Activated CD4-positive, alpha-beta T cell treated with anti-CD3 and anti-CD28 coated beads, Interleukin-2, amount 10 ng/mL, durations not matched to agents 24 days and 14 days (primary cell): ENCODE measurements around the gene OR11H6. TPM values are rescaled to one million over a fixed set of nuclear protein-coding genes. Genes with fewer than 3 reads are reported as not detected.
"Not testable (repeated sequence)": the region's sequence is repeated elsewhere in the genome, so short reads cannot be mapped to it uniquely, and the experiment has no call there.

ENCODE experiments used
- DNase-seq: peaks from one replicate; pipeline ENCODE4 v3.0.0; 2022
- H3K27ac Mint-ChIP-seq: one replicate; pipeline ENCODE4 v1.8.0; 2022; ENCODE audit warnings: mild to moderate bottlenecking, mixed read lengths
- H3K27me3 Mint-ChIP-seq: one replicate; pipeline ENCODE4 v1.8.0; 2022; ENCODE audit warnings: mixed read lengths
- H3K36me3 Mint-ChIP-seq: one replicate; pipeline ENCODE4 v1.8.0; 2022; ENCODE audit warnings: low read depth, mild to moderate bottlenecking, mixed read lengths
- H3K4me1 Mint-ChIP-seq: one replicate; pipeline ENCODE4 v1.8.0; 2021; ENCODE audit warnings: mixed read lengths
- H3K4me3 Mint-ChIP-seq: one replicate; pipeline ENCODE4 v1.8.0; 2022; ENCODE audit warnings: mild to moderate bottlenecking, moderate library complexity, mixed read lengths
- H3K9me3 Mint-ChIP-seq: one replicate; pipeline ENCODE4 v1.8.0; 2021; ENCODE audit warnings: mixed read lengths
- intact Hi-C: fragments of 100-400 bp; cut with micrococcal nuclease; formaldehyde crosslinking; loops from one replicate; pipeline ENCODE4 v1.15.1; 2023
- total RNA-seq: library from RNA; stranded (reverse); gene quantifications from 2 replicates; pipeline ENCODE4 v1.2.3, GENCODE V29; 2022

The OR11H6 gene
- total RNA-seq, 1 donor from 2014 or later = not detected

- no peaks in the 10 kb centered on the region for H3K36me3 Mint-ChIP-seq
- no peak overlapping the region for H3K27ac Mint-ChIP-seq
- H3K4me3 Mint-ChIP-seq = no peak overlapping the region
- H3K9me3 Mint-ChIP-seq = no peaks in the 10 kb centered on the region
- H3K4me1 Mint-ChIP-seq = no peaks in the 10 kb centered on the region
- intact Hi-C loops = no loop called here
- DNase-seq = no peak
- peaks cover 4% of the 10 kb centered on the region for H3K27me3 Mint-ChIP-seq
Measured at GRCh38 chr14:20204721-20205120, 18.8 kb upstream of the OR11H6 start.

- intact Hi-C loops = no loop called here
- H3K4me3 Mint-ChIP-seq = no peak overlapping the region
- no peak for DNase-seq
- H3K27ac Mint-ChIP-seq = no peak overlapping the region
- H3K36me3 Mint-ChIP-seq = no peaks in the 10 kb centered on the region
- no peaks in the 10 kb centered on the region for H3K4me1 Mint-ChIP-seq
- H3K9me3 Mint-ChIP-seq = no peaks in the 10 kb centered on the region
- H3K27me3 Mint-ChIP-seq = peaks cover 3% of the 10 kb centered on the region
Measured at GRCh38 chr14:20209595-20209994, 13.9 kb upstream of the OR11H6 start.

GRCh38 chr14:20212406-20212805, 11.1 kb upstream of the OR11H6 start:
- H3K36me3 Mint-ChIP-seq, H3K27me3 Mint-ChIP-seq, intact Hi-C loops, H3K9me3 Mint-ChIP-seq, H3K27ac Mint-ChIP-seq, H3K4me3 Mint-ChIP-seq, H3K4me1 Mint-ChIP-seq: not testable (repeated sequence)
- DNase-seq = peak; percentile 7

DNA sequence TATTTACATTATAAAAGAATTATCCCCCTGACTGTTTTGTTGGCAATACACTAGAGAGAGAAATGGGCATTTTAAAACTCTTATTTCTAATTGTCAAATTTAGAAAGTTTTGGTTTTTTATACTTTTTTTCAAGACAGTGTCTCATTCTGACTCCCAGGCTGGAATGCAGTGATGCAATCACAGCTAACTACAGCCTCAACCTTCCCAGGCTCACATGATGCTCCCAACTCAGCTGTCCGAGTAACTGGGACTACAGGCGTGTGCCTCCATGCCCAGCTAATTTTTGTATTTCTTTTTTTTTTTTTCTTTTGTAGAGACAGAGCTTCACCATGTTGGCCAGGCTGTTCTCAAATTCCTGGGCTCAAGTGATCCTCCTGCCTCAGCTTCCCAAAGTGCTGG, 8.3 kb upstream of the OR11H6 start:
- Mint-ChIP-seq H3K4me1 (no peaks in the 10 kb centered on the region), H3K4me3 (no peak overlapping the region), H3K36me3 (no peaks in the 10 kb centered on the region), H3K27ac (no peak overlapping the region), H3K9me3 (no peaks in the 10 kb centered on the region), H3K27me3 (no peaks in the 10 kb centered on the region)
- DNase-seq = no peak
- intact Hi-C loops = no loop called here

- DNase-seq = no peak
- no peak overlapping the region for H3K4me3 Mint-ChIP-seq
- H3K4me1 Mint-ChIP-seq = no peaks in the 10 kb centered on the region
- intact Hi-C loops = no loop called here
- no peaks in the 10 kb centered on the region for H3K9me3 Mint-ChIP-seq
- no peak overlapping the region for H3K27ac Mint-ChIP-seq
- H3K27me3 Mint-ChIP-seq = no peaks in the 10 kb centered on the region
- no peaks in the 10 kb centered on the region for H3K36me3 Mint-ChIP-seq
Measured at GRCh38 chr14:20219033-20219432, 4.5 kb upstream of the OR11H6 start.

DNA sequence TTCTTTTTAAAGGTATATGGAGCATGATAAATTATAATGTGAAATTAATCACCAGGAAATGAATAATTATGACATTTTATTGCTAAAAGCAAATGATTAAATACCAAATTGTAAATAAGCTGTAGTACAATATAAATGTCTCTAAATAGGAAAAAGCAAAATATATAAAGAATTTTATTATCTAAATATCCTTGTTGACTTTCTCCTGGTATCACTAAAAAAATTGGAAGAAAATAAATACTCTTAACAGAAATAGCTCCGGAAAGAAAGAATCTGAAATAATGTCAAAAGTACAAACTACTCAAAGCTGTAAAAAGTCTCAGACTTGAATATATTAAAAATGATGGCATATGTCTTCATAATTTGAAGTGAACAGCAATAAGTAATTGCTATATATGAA, 5.2 kb downstream of the OR11H6 start, which contains the start of gene OR11H7:
TSS of gene OR11H7 (plus strand) at position 301 of the 400 bp plus-strand sequence.
- no peak within 1 kb of the TSS for H3K4me3 Mint-ChIP-seq
- H3K36me3 Mint-ChIP-seq = no peaks in the 10 kb centered on the region
- intact Hi-C loops = no loop called here
- H3K27me3 Mint-ChIP-seq = no peaks in the 10 kb centered on the region
- no peak within 1 kb of the TSS for H3K27ac Mint-ChIP-seq
- peaks cover 7% of the 10 kb centered on the region for H3K9me3 Mint-ChIP-seq
- no peaks in the 10 kb centered on the region for H3K4me1 Mint-ChIP-seq
- DNase-seq = no peak

DNA sequence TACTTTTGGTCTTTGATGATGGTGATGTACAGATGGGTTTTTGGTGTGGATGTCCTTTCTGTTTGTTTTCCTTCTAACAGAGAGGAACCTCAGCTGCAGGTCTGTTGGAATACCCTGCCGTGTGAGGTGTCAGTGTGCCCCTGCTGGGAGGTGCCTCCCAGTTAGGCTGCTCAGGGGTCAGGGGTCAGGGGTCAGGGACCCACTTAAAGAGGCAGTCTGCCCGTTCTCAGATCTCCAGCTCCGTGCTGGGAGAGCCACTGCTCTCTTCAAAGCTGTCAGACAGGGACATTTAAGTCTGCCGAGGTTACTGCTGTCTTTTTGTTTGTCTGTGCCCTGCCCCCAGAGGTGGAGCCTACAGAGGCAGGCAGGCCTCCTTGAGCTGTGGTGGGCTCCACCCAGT, 11.9 kb downstream of the OR11H6 start:
- DNase-seq, H3K4me1 Mint-ChIP-seq, H3K4me3 Mint-ChIP-seq, intact Hi-C loops, H3K27me3 Mint-ChIP-seq, H3K9me3 Mint-ChIP-seq, H3K27ac Mint-ChIP-seq, H3K36me3 Mint-ChIP-seq: not testable (repeated sequence)

DNA sequence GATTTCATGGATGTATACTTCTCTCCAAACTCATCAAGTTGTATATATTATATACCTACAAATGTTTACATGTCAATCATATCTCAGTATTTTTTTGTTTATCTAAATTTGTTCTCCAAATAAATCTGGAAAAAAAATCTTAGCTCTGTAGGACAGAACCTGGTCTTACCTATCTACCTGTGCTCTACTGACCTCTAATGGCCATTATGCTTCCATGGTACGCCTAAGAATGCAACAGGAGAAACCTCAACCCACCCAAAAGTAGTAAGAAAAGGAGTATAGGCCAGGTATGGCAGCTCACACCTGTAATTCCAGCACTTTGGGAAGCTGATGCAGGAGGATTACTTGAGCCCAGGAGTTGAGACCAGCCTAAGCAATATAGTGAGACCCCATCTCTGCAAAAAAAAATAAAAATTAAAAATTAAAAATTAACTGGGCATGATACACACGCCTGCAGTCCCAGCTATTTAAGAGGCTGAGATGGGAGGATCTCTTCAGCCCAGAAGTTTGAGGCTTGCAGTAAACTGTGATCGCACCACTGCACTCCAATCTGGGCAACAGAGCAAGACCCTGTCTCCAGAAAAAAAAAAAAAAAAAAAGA, 24.2 kb downstream of the OR11H6 start:
- Mint-ChIP-seq H3K27ac (no peak overlapping the region), H3K9me3 (peaks cover 7% of the 10 kb centered on the region), H3K4me1 (no peaks in the 10 kb centered on the region), H3K27me3 (no peaks in the 10 kb centered on the region), H3K36me3 (no peaks in the 10 kb centered on the region), H3K4me3 (no peak overlapping the region)
- intact Hi-C loops = no loop called here
- DNase-seq = no peak

- no peaks in the 10 kb centered on the region for H3K4me1 Mint-ChIP-seq
Measured at GRCh38 chr14:20262642-20263128, 39.2 kb downstream of the OR11H6 start.

GRCh38 chr14:20264361-20264760, 40.9 kb downstream of the OR11H6 start:
- intact Hi-C loops, H3K4me3 Mint-ChIP-seq: not testable (repeated sequence)

More at GRCh38 chr14:20262642-20263128, 39.2 kb downstream of the OR11H6 start:
- Mint-ChIP-seq H3K4me3 (no peak overlapping the region), H3K9me3 (no peaks in the 10 kb centered on the region), H3K27ac (no peak overlapping the region), H3K36me3 (no peaks in the 10 kb centered on the region), H3K27me3 (no peaks in the 10 kb centered on the region)
- intact Hi-C loops = no loop called here
- no peak for DNase-seq

GRCh38 chr14:20274062-20274461, 50.6 kb downstream of the OR11H6 start:
- DNase-seq = no peak
- Mint-ChIP-seq H3K4me1 (peaks cover 4% of the 10 kb centered on the region), H3K27ac (no peak overlapping the region), H3K36me3 (peaks cover 18% of the 10 kb centered on the region), H3K4me3 (no peak overlapping the region), H3K9me3 (peaks cover 40% of the 10 kb centered on the region), H3K27me3 (no peaks in the 10 kb centered on the region)
- intact Hi-C loops = no loop called here

More at GRCh38 chr14:20264361-20264760, 40.9 kb downstream of the OR11H6 start:
- H3K9me3 Mint-ChIP-seq, DNase-seq, H3K36me3 Mint-ChIP-seq, H3K27me3 Mint-ChIP-seq, H3K27ac Mint-ChIP-seq, H3K4me1 Mint-ChIP-seq: not testable (repeated sequence)

Other genes starting within 250 kb of the OR11H6 start
- not detected in 2 replicates for gene OR4K15, start 248.1 kb upstream of the OR11H6 start, total RNA-seq
- gene OR4Q2, start 221.5 kb upstream of the OR11H6 start, total RNA-seq = not detected in 2 replicates
- gene OR4K14, start 204.4 kb upstream of the OR11H6 start, total RNA-seq = not detected in 2 replicates
- not detected in 2 replicates for gene OR4K13, start 187.7 kb upstream of the OR11H6 start, total RNA-seq
- not detected in 2 replicates for gene OR4L1, start 163.7 kb upstream of the OR11H6 start, total RNA-seq
- not detected in 2 replicates for gene OR4K17, start 113.0 kb upstream of the OR11H6 start, total RNA-seq
- gene OR4N5, start 84.9 kb upstream of the OR11H6 start, total RNA-seq = not detected in 2 replicates
- gene OR11G2, start 32.8 kb upstream of the OR11H6 start, total RNA-seq = not detected in 2 replicates
- not detected in 2 replicates for gene OR11H7, start 5.3 kb downstream of the OR11H6 start, total RNA-seq
- gene OR11H4, start 15.6 kb downstream of the OR11H6 start, total RNA-seq = not detected in 2 replicates
- 36.2 and 39.7 TPM in 2 replicates for gene TTC5, start 82.2 kb downstream of the OR11H6 start, total RNA-seq
- gene CCNB1IP1, start 109.6 kb downstream of the OR11H6 start, total RNA-seq = 60.5 and 61.8 TPM in 2 replicates
- gene PARP2, start 119.9 kb downstream of the OR11H6 start, total RNA-seq = 32.0 and 33.1 TPM in 2 replicates
- 34.6 and 35.8 TPM in 2 replicates for gene TEP1, start 189.8 kb downstream of the OR11H6 start, total RNA-seq
- gene KLHL33, start 212.5 kb downstream of the OR11H6 start, total RNA-seq = 0.09 TPM in 1 of 2 replicates, not detected in the other
- 69.8 and 76.9 TPM in 2 replicates for gene OSGEP, start 231.1 kb downstream of the OR11H6 start, total RNA-seq
- gene APEX1, start 231.5 kb downstream of the OR11H6 start, total RNA-seq = 239 and 242 TPM in 2 replicates
- gene PIP4P1, start 237.7 kb downstream of the OR11H6 start, total RNA-seq = 29.5 and 30.7 TPM in 2 replicates
- gene PNP, start 245.7 kb downstream of the OR11H6 start, total RNA-seq = 155 and 158 TPM in 2 replicates